ENCODE measurements around the gene PSG3. TPM values are rescaled to one million over a fixed set of nuclear protein-coding genes. Genes with fewer than 3 reads are reported as not detected.
"Not testable (repeated sequence)": the region's sequence is repeated elsewhere in the genome, so short reads cannot be mapped to it uniquely, and the experiment has no call there.

The PSG3 gene
- total RNA-seq, 1 donor from 2014 or later = 0.96 TPM

- no peak for DNase-seq (ENCODE audit: low spot score)
These were observed 44.3 kb downstream of the PSG3 start for GRCh38 chr19:42695811-42696503.

GRCh38 chr19:42693760-42694350 lies 46.4 kb downstream of the PSG3 start:
- DNase-seq (ENCODE audit: low spot score) = no peak

DNA sequence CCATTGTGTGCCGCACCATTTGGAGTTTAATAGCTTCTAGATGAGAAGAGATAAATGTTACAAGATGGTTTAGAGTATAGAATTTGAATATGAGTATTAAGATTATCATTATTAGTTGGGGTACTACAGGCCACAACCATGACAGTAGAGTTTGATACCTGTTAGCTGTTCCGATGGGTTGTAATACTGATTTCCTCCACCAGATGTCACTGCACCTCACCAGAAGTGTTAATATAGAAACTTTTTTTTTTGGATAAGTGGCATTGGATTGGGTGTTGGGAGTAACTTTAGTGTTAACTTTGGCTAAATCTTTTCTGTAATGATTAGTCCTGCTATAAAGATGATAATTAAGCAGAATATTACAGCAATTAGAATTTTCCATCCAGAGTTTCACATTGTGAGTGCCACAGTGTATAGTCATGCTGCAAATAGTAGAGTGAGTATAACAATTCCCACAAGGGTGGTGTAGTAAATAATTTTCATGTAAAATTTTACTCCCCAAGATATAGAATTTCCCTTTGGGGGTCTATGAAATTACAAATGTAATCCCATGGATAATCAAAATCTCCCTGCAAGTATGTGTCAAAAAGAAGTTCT lies 56.3 kb downstream of the PSG3 start:
- DNase-seq (ENCODE audit: low spot score) = no peak

DNA sequence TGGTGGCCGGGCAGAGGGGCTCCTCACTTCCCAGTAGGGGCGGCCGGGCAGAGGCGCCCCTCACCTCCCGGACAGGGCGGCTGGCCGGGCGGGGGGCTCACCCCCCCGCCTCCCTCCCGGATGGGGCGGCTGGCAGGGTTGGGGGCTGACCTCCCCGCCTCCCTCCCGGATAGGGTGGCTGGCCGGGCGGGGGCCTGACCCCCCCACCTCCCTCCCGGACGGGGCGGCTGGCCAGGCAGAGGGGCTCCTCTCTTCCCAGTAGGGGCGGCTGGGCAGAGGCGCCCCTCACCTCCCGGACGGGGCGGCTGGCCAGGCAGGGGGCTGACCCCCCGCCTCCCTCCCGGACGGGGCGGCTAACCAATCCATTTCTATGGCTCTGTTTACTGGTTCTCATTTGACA lies 64.0 kb downstream of the PSG3 start:
- not testable (repeated sequence) for DNase-seq (ENCODE audit: low spot score)

DNA sequence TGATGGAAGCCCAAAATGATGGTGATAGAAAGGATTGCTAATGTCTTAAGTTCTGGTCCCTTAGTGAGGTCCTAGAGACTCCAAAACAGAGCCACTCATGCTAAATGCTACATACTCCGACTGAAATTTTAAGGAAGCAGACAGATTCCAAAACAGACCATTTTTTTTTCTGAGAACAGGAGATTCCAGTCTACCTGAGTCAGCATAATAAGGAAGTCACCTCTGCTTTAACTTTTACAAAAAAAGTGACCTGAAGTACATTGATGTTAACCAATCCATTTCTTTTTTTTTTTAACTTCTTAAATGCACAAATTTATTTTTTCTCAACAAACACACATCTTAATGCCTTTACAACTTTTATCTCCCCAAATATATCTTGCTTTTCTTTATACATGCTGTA lies 65.7 kb downstream of the PSG3 start:
- not testable (repeated sequence) for DNase-seq (ENCODE audit: low spot score)

Other genes with a start within 250 kb of the PSG3 start
- 3.4 TPM for gene CEACAM1, start 212.0 kb downstream of the PSG3 start, total RNA-seq (ENCODE audit: insufficient read depth, low replicate concordance)
- 0.96 TPM for gene CEACAM8, start 145.6 kb downstream of the PSG3 start, total RNA-seq (ENCODE audit: insufficient read depth, low replicate concordance)
- 1.9 TPM for gene PSG8, start 25.2 kb upstream of the PSG3 start, total RNA-seq (ENCODE audit: insufficient read depth, low replicate concordance)
- 4.6 TPM for gene PSG1, start 139.2 kb upstream of the PSG3 start, total RNA-seq (ENCODE audit: insufficient read depth, low replicate concordance)
- gene PSG6, start 177.4 kb upstream of the PSG3 start, total RNA-seq (ENCODE audit: insufficient read depth, low replicate concordance) = 0.96 TPM
- 3.6 TPM for gene PSG7, start 196.7 kb upstream of the PSG3 start, total RNA-seq (ENCODE audit: insufficient read depth, low replicate concordance)

All from umbilical cord (tissue), 2 donors.